Fibroblast of skin of abdomen (primary cell): ENCODE data around the gene LRRC8D.

Source experiments
- DNase-seq: peaks from one replicate; pipeline ENCODE4 v3.0.0-alpha.2; 2013

The LRRC8D gene

DNA sequence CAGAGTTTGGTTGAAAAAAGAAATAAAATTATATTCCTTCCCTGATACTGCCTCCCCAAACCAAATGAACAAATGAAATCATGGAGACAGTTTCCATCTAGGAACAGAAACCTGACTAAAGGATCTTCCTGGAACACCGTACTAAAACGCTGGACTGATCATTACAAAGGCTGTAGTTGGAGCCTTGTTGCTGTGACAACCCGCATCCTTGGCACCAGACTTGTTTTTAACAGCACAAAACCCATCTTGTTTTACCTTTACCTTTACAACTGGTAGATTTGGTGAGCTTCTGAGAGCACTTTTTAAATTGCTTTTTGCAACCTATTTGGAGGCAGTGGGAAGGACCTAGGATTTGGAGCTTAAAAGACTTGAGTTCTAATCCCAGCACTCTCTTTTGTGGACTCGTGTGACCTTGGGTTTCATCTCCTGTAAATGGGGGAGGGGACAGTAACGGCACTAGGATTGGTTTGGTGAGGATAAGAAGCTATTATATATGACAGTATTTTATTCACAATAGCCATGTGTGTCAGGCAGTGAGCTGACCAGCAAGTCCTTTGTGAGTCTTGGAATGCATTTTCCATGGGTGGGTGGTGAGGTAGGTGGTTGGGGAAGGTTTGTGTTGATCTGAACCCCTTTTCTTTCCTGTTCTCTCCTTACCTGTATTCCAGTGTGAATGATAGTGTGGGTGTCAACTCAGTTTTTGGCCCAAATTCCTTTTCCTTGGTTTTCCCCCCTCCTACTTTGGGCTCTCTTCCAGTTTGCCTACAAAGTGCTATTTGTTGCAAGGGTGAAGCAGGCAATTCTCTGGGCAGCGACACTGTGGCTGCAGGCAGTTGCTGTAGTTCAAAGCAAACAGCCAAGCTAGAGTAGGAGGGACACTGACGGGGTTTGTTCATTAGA lies 12.6 kb downstream of the LRRC8D start:
- no peak for DNase-seq

DNA sequence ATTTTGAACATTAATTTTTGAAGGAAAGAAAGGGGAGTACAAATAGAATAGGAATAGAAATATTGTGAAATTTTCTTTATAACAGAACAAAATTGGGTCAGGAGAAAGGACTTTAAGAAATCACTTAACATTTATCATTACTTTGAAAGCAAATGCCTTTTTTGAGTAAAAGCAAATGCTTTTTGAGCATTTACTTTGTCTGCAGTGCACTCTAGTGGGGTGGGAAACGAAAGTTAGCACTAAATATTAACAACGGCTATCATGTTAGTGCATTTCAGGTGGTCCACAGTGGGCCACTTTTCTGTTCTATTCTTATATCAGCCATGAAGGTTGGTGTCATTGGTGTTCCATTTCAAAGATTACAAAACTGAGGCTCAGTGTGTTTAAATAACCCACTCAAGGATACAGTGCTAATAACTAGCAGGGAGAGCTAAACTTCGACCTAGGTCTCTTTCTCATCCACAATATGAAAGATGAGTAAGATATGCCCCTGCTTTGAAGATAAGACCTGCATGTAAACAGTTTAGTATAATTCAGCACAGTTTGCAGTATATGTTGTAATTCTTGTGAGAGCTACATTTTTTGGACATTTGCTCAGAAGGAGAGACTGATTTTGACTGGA lies 13.4 kb downstream of the LRRC8D start:
- no peak for DNase-seq

DNA sequence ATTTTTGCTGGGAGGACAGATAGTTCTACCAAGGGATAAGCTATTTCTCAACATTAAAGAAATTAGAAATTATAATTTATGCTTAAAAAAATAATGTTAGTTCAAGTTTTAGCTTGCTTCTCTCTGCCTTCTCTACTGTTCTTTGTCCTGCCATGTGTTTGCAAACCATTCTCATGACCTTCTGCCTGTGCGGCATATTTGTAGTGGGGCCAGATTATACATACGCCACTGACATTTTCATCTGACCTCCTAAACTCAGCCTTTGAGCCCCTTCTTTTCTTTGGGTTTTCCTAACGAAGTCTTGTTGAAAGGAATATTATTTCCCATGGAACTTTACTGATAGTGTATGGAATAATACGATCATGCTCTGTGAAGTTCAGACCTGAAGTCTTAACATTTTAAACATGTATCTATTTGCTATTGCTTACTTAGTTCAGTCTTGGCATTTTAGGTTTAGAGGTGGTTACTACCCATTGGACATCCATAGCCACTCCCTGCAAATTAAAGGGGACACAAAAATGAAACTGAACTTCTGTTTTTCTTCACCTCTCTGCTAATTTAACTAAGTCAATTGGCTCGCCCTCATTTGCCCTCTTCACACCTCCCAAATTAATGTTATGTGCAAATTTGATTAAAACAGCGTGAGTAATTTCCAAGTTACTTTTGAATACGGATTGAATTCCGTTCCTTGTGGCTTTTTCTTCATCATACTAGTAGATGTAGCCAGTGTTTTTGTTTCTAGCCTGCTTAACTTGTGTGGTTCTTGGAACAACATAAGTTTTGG lies 15.6 kb downstream of the LRRC8D start:
- DNase-seq: no peak

DNA sequence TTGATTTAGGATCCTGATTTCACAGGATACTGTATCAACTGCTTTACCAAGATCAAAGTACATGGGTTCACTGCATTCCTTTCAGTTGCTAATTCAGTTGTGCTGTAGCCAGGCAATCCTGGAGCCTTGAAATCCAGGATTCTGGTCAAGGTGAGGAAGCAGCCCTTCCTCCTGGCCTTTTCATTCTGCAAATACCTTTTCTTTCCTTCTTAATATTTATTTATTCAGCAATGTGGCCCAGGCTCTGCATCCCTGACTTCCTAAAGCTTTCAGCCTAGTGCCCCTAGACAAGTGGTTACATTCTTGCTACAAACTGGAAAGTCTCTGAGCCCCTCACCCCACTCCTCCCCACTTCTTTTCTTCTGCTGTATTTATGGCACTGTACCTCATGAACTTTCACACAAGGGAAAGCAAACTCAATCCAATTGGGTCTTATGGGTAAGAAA lies 16.2 kb downstream of the LRRC8D start:
- DNase-seq: no peak

DNA sequence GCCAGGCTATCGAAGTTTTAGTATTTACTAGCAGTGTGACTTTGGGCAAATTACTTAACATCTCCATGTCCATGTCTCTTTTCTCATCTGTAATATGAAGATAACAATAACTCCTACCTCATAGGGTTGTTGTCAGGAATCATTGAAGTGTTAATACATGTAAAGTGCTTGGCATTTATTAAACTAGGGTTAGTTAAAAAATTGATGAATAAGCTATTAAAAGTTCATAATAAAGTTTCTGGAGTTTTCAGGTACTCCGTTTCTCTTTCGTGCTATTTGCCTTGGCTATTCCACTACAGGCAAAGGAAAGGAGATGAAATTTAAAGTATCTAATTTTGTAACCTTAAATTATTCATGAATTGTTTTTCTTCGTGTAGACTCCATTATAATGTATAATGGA lies 16.7 kb downstream of the LRRC8D start:
- DNase-seq: no peak

DNA sequence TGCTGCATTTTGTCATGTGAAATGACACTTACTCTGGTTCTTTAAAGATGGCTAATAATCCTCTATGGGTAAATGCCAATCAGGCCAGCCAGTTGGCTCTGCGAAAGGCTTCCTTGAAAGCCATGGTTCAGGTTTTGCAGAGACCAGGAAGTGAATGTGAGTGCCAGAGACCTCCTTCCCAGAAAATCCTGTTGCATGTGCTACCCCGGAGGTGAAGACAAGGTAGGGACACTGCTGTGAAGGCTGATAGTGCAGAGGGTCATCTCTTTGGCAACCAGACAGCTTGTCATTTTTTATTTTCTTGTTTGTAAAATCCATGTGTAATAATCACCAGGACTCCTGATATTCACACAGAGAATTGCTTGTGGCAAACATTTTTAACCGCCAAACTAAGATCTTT lies 18.7 kb downstream of the LRRC8D start:
- no peak for DNase-seq

DNA sequence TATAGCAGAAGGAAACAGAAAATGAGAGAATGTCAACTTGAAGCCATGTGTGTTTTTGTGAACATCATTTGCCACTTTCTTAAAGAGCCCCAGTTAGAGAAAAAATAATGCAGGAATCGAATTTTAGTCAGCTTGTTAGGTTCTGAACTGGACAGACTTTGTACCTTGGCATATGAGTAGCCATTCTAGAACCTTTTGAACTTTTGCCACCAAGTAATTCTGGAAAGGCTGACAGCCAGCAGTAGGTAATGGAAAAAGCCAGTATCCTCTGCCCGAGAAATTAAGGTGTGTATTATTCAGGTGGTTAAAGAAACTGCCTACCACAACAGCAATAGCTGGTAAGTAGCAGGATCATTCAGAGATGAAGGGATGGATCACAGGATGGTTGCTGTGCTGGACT lies 20.7 kb downstream of the LRRC8D start:
- DNase-seq: no peak

DNA sequence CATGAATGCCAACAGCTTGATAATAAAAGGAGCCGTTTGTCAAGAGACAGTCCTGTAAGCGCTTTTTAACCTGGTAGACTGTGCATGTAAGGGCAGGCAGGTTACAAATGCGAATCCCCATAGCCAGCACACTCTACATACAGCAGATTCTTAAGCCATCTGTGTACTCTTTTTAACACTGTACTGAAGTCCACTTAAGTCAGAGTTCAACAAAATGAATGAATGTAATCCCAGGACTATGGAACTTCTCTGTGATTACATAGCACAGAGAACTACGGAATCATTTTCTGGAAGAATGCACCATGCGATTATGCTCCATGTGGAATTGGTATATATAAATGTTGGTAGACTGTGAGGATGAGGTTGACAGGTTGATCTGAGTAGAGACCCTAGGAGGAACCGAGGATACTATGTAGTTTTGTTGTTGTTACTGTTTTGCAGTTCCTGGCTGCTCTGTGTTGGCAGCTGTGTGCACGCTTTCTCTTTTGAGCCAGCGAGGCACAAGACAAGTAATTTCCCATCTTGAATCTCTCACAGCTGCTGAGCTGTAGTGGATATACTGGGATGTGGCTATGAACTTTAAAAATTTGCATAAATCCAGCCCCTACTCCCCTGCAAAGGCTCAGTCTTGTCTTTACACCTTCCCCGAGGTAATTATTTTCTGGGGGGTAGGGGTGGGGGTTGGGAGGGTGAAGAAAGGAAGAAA lies 21.9 kb downstream of the LRRC8D start:
- DNase-seq: no peak

DNA sequence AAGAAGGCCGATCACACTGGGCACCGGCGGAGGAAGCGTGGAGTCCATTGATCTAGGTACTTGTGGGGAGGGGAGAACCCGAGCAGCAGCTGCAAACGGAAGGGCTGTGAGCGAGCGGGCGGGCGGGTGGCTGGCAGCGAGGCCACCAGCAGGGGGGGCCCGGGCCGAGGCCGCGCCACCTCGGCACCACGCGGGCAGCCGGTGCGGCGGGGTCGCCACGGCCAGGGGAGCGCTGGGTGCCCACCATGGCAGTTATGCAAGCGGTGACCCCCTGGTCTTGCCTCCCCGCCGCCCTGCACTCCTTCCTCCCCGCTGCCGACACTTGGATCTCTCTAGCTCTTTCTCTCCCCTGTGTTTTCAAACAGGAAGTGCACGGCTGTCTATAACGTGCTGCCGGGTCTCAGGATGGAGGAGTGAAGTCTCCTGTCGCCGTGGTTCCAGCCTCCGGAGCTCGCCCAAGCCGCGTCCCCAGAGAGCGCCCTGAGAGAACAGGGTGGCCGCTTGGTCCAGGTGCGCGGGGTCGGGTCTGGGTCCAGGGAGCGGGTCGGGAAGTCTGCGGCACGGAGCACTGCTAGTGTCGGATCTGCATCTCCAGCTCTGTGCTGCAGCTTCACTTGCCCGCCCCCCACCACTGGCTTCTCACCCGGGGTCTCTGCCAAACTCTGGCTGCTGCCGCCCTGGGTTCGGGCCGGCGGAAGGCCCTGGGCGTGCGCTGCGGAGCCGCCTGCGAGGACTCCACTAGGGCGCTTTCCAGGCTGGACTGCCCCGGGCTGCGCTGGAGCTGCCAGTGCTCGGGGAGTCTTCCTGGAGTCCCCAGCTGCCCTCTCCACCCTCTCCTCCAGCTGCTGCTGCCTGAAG lies 22.7 kb downstream of the LRRC8D start:
- DNase-seq: peak; percentile 57

DNA sequence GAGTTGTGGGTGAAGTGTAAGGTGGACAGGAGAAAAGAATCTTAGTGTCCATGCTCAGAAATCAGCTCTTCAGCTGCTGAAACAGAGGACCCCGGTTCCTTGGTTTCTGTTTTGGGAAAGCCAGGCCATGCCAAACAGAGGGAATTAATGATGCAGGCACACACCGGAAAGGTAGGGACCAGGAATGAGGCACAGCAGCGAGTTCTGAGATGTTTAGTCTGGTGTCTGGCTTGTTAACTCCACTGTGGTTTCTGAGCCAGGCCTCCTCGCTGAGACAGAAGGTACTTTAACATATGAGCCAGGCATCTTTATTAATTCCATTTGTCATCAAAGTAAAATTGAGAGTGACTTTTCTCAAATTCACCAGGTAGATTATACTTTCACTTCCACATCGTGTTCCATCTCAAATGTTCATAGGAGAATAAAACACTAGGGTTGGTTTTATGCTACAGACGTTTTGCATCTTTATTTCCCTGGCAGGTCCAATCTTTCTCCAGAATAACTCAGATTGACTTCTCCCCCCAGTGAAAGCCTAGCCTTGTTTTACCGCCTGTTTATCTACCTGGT lies 23.5 kb downstream of the LRRC8D start:
- no peak for DNase-seq

DNA sequence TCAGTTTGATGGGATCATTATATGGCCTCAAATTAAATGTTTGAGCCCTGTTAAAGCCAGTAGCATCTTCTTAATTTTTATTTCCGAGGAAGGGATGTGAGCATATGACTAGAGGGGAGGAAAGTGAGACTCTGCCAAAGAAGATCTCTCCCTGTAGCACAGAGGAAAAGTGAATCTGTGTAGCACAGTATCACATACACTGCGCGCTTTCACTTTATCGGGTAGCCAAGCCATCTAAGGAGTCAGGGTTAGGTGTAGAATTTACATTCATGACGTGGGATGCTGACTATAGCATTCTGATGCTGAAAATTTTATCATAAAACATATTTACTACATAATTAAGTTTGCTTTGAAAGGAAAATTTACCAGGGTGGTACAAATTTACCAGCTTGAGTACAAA lies 24.0 kb downstream of the LRRC8D start:
- no peak for DNase-seq

DNA sequence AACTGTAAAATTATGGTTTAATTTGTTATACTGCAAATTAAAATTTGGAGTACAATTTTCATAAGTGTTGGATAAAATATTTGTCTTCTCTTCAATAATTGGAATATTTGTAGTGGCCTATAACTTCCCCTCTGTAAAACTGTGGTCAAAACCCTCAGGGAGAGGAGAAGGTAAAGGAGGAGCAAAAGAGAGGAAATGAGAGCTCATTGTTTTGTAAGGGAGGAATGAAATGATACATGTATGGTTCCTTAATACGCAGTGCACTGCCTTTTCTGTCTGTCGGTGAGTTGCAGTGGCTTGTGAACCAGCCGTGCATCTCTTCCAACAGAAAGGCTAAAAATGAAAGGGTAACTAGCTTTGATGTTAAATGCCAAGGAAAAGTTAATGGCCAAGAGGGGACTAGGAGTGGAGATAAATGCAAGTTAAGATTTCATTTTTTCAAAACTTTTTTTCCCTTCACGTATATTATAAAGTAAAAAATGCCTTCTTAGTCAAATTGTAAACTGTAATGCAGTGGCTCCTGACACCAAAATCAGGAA lies 26.4 kb downstream of the LRRC8D start:
- DNase-seq: no peak

DNA sequence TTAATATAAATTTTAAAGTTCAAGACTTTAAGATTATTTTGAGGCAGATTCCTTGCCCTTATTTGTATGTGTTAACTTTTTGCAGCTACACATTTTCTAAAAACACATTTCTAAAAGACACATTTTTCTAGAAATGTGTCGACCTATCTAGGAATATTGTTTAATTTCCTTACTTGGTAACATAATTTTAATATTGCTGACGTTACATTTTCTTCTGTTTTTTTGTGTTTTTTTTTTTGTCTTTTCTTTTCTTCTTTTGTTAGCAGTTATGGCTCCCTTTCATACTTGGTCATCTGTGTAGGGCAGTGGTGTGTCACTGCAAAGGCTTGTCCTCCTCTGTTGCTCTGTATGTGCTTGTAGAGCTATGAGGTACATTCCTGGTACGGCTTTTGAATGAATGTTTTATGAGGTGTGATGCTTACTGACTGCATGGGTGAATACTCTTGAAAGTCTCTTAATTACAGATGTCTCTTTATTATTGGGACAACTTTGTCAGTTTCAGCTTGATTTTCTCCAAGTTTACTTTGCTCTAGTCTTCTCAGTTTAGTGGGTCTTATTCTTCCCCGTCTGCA lies 30.1 kb downstream of the LRRC8D start:
- DNase-seq: peak; percentile 16

DNA sequence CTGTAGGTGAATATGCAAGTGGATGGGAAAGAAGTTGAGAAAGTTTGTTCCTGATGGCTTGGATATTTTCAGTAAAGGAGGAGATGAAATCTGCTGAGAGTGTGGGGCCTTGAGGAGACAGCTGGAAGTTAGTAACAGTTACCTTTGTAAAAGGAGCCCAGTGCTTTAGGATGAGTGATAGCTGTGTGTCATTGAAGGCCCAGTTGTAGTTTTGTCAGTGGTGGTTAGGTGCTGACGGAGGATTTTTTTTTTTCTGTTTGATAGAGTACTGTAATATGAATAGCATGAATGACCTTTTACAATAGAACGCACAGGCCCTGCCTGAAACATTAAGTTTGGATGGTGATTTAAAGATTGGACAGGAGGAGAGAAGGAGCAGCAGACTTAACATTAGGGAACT lies 33.3 kb downstream of the LRRC8D start:
- no peak for DNase-seq

DNA sequence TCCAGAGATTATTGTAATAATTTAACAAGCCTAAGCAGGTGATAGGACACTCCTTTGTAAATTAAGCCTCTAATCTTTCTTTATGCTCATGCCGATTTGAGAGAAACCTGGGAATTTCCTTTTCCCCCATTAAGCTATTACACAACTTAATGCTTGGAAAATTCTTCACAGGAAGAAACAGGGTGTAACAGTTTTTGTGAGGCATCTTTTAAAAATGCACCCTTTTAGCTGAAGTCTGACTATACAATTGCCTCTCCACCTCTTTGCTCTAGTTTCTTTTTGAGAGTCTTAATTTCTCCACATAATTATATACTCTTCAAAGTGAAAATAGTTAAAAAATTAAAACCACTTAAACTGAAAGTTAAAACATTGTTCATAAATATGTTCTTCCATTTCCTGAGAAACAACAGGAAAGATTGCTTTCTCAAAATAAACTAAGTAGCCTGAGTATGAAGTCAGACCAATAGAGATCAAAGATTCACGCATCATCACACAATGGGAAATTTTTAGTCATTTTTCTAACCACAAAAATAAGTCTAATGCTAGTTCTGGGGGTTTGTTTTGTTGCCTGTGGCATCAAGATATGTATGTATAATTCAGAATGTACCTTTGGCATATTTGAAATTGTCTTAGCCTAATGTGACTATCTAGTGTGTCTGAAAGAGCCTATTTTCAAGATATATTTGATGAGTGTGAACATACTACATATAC lies 34.7 kb downstream of the LRRC8D start:
- DNase-seq: peak; percentile 52

DNA sequence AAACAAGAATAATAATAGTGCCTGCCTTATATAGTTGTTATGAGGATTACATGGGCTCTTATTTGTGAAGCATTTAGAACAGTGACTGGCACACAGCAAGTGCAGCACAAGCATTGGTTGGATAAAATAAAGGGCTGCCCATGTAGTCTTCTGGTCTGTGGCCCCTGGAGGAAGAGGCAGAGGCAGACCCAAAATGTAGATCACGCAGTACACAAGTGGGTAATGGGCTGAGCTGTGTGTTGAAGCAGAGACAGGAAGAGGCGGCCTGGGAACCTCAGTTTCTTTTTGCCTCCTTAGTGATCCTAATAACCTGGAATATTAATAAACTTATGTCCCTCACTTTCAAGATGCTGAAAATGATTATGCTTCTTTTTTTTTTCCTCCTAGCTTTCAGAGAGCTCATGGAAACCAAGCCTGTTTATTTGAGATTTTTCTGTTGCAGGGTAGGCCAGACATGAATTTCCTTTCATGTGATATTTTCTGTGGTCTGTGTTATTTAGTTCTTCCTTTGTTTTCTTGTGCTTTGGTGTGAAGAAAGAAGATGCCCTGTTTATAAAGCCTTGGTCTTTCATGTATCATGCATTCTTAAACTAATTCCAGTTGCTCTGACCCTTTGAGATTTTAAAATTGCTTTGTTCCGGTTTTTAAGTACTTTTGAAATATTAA lies 42.5 kb downstream of the LRRC8D start:
- DNase-seq: no peak

DNA sequence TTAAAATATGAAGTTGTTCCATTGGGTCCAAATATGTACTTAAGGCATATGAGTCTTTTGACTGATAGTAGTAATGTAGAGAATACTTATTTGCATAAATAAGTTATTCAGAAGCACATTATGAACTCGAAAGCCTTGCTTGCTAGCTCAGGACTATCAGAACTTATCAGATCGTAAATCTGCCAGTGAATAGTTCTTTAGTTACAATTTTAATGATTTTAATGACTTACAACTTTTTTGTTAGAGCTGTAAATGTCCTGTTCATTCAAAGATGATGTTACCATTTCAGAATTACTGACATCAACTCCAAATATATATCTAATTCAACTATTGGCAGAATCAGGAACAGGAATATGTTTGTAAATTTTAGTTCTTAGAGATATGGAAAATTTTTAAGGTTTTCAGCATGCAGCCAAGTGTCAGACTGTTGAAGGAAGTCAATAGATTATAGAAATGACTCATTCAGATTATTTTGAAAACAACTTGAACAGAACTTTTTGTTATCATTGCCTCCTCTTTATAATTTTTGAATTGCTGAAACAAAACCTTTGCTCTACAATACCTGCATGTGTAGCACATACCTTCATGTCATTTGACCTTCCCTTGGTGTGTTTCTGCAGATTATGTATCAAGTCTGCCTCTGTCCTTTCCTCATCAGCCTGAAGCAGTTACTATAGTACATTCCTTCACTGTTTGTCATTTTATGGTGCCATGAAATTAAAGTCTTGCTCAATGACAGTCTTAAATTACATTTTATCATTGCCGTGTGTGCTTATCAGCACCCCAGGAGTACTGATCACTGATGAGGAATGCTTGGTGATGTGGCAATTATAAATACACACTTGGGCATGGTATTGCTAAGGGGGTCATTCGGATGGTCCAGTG lies 44.9 kb downstream of the LRRC8D start:
- DNase-seq: peak; percentile 76

DNA sequence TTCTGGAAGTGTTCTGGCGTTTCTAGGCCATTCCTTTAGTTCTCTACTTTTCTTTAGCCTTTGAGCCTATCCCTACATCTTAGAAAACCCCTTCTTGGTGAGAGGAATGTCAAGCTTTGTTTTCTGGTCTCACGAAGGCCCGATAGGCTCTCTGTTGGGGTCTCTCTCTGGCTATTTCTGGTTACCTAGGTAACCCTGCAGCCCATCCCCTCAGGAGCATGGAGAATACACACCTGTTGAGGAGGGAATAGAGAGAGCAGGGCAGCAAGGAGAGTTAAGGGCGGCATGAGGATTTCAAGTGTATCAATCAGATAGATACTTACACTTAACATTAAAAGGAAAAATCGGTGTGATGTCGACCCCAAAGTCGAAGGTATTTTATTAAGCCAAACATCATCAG lies 45.7 kb downstream of the LRRC8D start:
- DNase-seq: no peak
